HepG2 (cell line): Measurements from ENCODE around the gene MIER2. TPM values are rescaled to one million over a fixed set of nuclear protein-coding genes. Genes with fewer than 3 reads are reported as not detected.

Source experiments
- ATAC-seq: fragments of 200-7000 bp; cut with Tn5 transposase; 3 replicates; pipeline ENCODE4 v1.9.1; 2020; ENCODE audit warnings: mild to moderate bottlenecking, moderate library complexity
- BruUV-seq: library from RNA; stranded (reverse); fragments of 400-500 nt; replicated peaks from 2 replicates; lab custom pipeline; 2021; lab: Mats Ljungman, UMichigan
- CTCF ChIA-PET: fragments of 300-600 bp; formaldehyde crosslinking; extraction: SDS; loops from one replicate; lab custom pipeline; 2021; ENCODE audit warnings: low total read pairs, inconsistent platforms, low intra/inter-chr PET ratio; lab: Yijun Ruan, JAX
- POLR2A ChIA-PET: fragments of 350-600 bp; sonication (Branson Sonifier 250); formaldehyde crosslinking; loops from one replicate; lab custom pipeline; 2020; ENCODE audit warnings: antibody characterized with exemption, inconsistent platforms; lab: Yijun Ruan, JAX
- DNase-seq: peaks from one replicate; pipeline ENCODE4 v3.0.0-alpha.2; 2015; ENCODE audit warnings: low spot score
- FAIRE-seq: peaks from 3 replicates; lab custom pipeline; 2011; peaks lifted over from hg19 to GRCh38; lab: Jason Lieb, UNC
- H2AFZ ChIP-seq: one replicate; pipeline ENCODE4 v1.6.1; 2011; ENCODE audit warnings: low read length, inconsistent platforms
- H3K27ac ChIP-seq: fragments of 300-600 bp; 3 replicates; pipeline ENCODE4 v1.8.0; 2011; ENCODE audit warnings: mixed run types, mild to moderate bottlenecking, mixed read lengths, low read length, inconsistent platforms; ENCODE audit not compliant: insufficient read depth; ENCODE audit errors: extremely low read length
- H3K27me3 ChIP-seq, 2 experiments: fragments of 200-600 bp in 1 of 2; 2 replicates in 1 of 2; 3 replicates in 1 of 2; pipeline versions ENCODE4 v1.6.0 to v1.8.0; 2011; ENCODE audit warnings: low read length in 2 of 2, mild to moderate bottlenecking in 2 of 2, moderate library complexity in 2 of 2, inconsistent platforms in 1 of 2; ENCODE audit not compliant: insufficient read depth in 2 of 2, control insufficient read depth in 1 of 2
- H3K36me3 ChIP-seq, 2 experiments: fragments of 200-600 bp in 1 of 2; replicated peaks in 1 of 2; 2 replicates in 1 of 2; 3 replicates in 1 of 2; pipeline versions ENCODE4 v1.5.1 to v1.8.0; 2011; ENCODE audit warnings: low read length in 2 of 2, inconsistent platforms in 1 of 2; ENCODE audit not compliant: insufficient read depth in 2 of 2, control insufficient read depth in 1 of 2
- H3K4me1 ChIP-seq: 2 replicates; pipeline ENCODE4 v1.5.1; 2012; ENCODE audit warnings: low read length, inconsistent platforms; ENCODE audit not compliant: insufficient read depth
- H3K4me2 ChIP-seq: 2 replicates; pipeline ENCODE4 v1.6.0; 2011; ENCODE audit warnings: low read depth, low read length, inconsistent platforms
- H3K4me3 ChIP-seq, 3 experiments: fragments of 200-600 bp in 1 of 3; sonication (generic), shearing (Covaris generic) in 1 of 3; replicated peaks in 1 of 3; 2 replicates each; pipeline ENCODE4 v1.5.1; 2011 to 2016; ENCODE audit warnings: low read length in 3 of 3, inconsistent platforms in 2 of 3, low read depth in 2 of 3, mild to moderate bottlenecking in 2 of 3, control low read depth in 1 of 3, mixed read lengths in 1 of 3; ENCODE audit not compliant: insufficient read depth in 1 of 3
- H3K79me2 ChIP-seq: one replicate; pipeline ENCODE4 v1.6.1; 2011; ENCODE audit warnings: low read length, inconsistent platforms; ENCODE audit not compliant: insufficient read depth
- H3K9ac ChIP-seq: 2 replicates; pipeline ENCODE4 v1.6.0; 2011; ENCODE audit warnings: mild to moderate bottlenecking, low read depth, low read length, inconsistent platforms; ENCODE audit not compliant: insufficient read depth
- H3K9me3 ChIP-seq: 2 replicates; pipeline ENCODE4 v1.5.1; 2012; ENCODE audit warnings: mild to moderate bottlenecking, low read length
- H4K20me1 ChIP-seq: 2 replicates; pipeline ENCODE4 v1.6.0; 2011; ENCODE audit warnings: inconsistent platforms, mild to moderate bottlenecking, low read length, moderate library complexity; ENCODE audit not compliant: insufficient read depth
- AHDC1 ChIP-seq: sonication (generic); formaldehyde crosslinking; IDR thresholded peaks from 2 replicates; pipeline ENCODE4 v1.5.1; 2020; ENCODE audit warnings: mild to moderate bottlenecking, missing genetic modification reagents, borderline replicate concordance
- ARNT ChIP-seq: fragments of 450-650 bp; IDR thresholded peaks from 2 replicates; pipeline ENCODE4 v1.6.1; 2017
- CEBPB ChIP-seq: IDR thresholded peaks from 2 replicates; pipeline ENCODE4 v1.6.1; 2011; ENCODE audit warnings: low read depth, low read length, improper control_type of control experiment, borderline replicate concordance
- KLF15 ChIP-seq: sonication (generic); formaldehyde crosslinking; IDR thresholded peaks from 2 replicates; pipeline ENCODE4 v1.8.1; 2023; ENCODE audit warnings: borderline replicate concordance, mild to moderate bottlenecking, inconsistent platforms, missing genetic modification reagents, mixed read lengths
- PRDM4 ChIP-seq: sonication (generic); formaldehyde crosslinking; IDR thresholded peaks from 2 replicates; pipeline ENCODE4 v1.9.0; 2021; ENCODE audit warnings: missing genetic modification reagents, borderline replicate concordance
- ZNF124 ChIP-seq: sonication (generic); formaldehyde crosslinking; IDR thresholded peaks from 2 replicates; pipeline ENCODE4 v1.4.0; 2020; ENCODE audit warnings: missing genetic modification reagents
- ZNF30 ChIP-seq: sonication (generic); formaldehyde crosslinking; IDR thresholded peaks from 2 replicates; pipeline ENCODE4 v1.5.0; 2020; ENCODE audit warnings: mild to moderate bottlenecking, missing genetic modification reagents
- ZNF569 ChIP-seq: sonication (generic); formaldehyde crosslinking; IDR thresholded peaks from 2 replicates; pipeline ENCODE4 v1.5.0; 2020; ENCODE audit warnings: mild to moderate bottlenecking, missing genetic modification reagents, moderate library complexity, borderline replicate concordance
- WGBS: methylation state at CpG from one replicate; pipeline ENCODE4 v1.1.6; 2017; ENCODE audit warnings: low lambda C conversion rate; 5-methylcytosine and 5-hydroxymethylcytosine counted together
- in situ Hi-C: cut with HindIII; loops from 2 replicates; pipeline ENCODE4 v1.10.0; 2017; ENCODE audit warnings: low pct_unique_long_range_greater_than_20kb; ENCODE audit not compliant: extremely low pct_ligation_motif_present
- intact Hi-C: fragments of 100-400 bp; cut with micrococcal nuclease; formaldehyde crosslinking; loops from one replicate; pipeline ENCODE4 v1.10.0; 2022; ENCODE audit not compliant: unreplicated experiment
- polyA plus RNA-seq, 8 experiments: library from polyadenylated mRNA; depleted of rRNA in 3 of 8; stranded (reverse) in 7 of 8; unstranded in 1 of 8; fragments of >200 nt; fragmentation: Illumina TruSeq in 4 of 8; extraction: Trizol in 4 of 8; gene quantifications; 2 replicates each; pipeline versions ENCODE4 v1.2.1 to v1.2.3, GENCODE V29; 2011 to 2016; ENCODE audit warnings: low read depth in 4 of 8, missing spikeins in 1 of 8, mixed read lengths in 1 of 8; ENCODE audit not compliant: insufficient read depth in 1 of 8
- total RNA-seq, 5 experiments: library from RNA; depleted of rRNA; stranded (reverse); fragments of >200 nt; fragmentation: Illumina TruSeq; extraction: Trizol; gene quantifications; 2 replicates each; pipeline ENCODE4 v1.2.3, GENCODE V29; 2016; ENCODE audit warnings: low read depth in 1 of 5

The MIER2 gene
- total and polyA plus RNA-seq, 2 of the 13 experiments (the other 11 are each of a cell fraction or from before 2014, with no cell fraction given): 9.6 to 25.7 TPM

- TF ChIP-seq AHDC1 (CRISPR knock-in tag): no peak
Observed at GRCh38 chr19:377801-378581, 33.4 kb upstream of the MIER2 start (continued).

DNA sequence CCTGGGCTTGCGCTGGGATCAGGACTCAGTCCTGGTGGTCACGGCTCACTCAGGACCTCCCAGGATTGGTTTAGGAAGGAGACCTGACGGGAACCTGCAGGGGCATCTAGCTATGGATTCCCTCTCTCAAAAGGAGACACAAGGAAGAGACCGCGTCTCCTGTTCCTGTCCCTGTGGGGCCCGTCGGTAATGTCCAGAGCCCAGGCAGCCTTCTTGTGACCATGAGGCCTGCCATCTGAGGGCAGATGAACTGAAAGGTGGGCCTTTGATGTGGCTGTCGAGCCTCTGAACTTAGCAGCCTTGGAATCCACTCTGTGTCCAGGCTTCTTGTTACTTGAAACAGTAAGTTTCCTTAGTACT, 31.5 kb upstream of the MIER2 start:
- ChIA-PET CTCF (no interaction called here), POLR2A (no interaction called here)
- WGBS: 60% methylated on average over 8 of the region's 8 CpGs
- in situ Hi-C loops (no loop called here), intact Hi-C loops (no loop called here)
- no TSS peak for BruUV-seq
- Histone ChIP-seq H2AFZ (no peak overlapping the region), H3K9me3 (no peaks in the 10 kb centered on the region), H3K27me3 (peaks cover 19 to 75% of the 10 kb centered on the region in 2 experiments), H3K79me2 (no peaks in the 10 kb centered on the region), H4K20me1 (no peaks in the 10 kb centered on the region), H3K4me3 (no peak overlapping the region), H3K4me1 (no peaks in the 10 kb centered on the region), H3K9ac (no peak overlapping the region), H3K27ac (no peak overlapping the region), H3K36me3 (no peaks in the 10 kb centered on the region), H3K4me2 (no peak overlapping the region)
- FAIRE-seq (no peak), DNase-seq (no peak), ATAC-seq (no peak)
- TF ChIP-seq ZNF30 (CRISPR knock-in tag) (no peak), ZNF124 (CRISPR knock-in tag) (no peak), PRDM4 (CRISPR knock-in tag) (no peak), ZNF569 (no peak), ARNT (no peak), CEBPB (no peak), KLF15 (CRISPR knock-in tag) (no peak)
